HL-60 (cell line): ENCODE data around the gene BCL11B.

Source experiments
- CTCF ChIP-seq: IDR thresholded peaks from one replicate; pipeline ENCODE4 v1.5.1; 2011; ENCODE audit warnings: low read length, control low read depth, inconsistent platforms; ENCODE audit not compliant: insufficient read depth
- GABPA ChIP-seq: IDR thresholded peaks from 2 replicates; pipeline ENCODE4 v1.6.1; 2012; ENCODE audit warnings: low read depth
- POLR2AphosphoS5 ChIP-seq: IDR thresholded peaks from 2 replicates; pipeline ENCODE4 v1.6.1; 2012; ENCODE audit warnings: low read depth
- TF ChIP-seq, protein P1 (sequence below): IDR thresholded peaks from 2 replicates; pipeline ENCODE4 v1.6.1; 2012; ENCODE audit warnings: low read depth; ENCODE audit not compliant: insufficient replicate concordance

DNA sequence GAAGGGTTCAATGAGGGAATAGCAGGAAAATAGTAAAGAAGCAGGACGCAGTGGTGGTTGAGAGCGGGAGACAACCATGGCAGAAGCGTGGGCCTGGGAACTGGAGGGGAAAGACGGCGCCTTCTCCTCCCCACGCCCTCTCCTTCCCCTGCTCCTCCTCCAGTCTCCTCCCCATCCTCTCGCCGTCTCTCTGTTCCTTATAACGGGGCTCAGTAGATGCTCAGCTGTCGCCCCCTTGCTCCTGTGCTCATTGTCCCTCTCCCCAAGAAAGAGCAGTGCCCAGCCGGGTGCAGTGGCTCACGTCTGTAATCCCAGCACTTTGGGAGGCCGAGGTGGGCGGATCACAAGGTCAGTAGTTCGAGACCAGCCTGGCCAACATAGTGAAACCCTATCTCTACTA is 142.0 kb downstream of the BCL11B start:
- no peak for TF ChIP-seq CTCF
- no peak for TF ChIP-seq POLR2AphosphoS5
- TF ChIP-seq, protein P1, sequence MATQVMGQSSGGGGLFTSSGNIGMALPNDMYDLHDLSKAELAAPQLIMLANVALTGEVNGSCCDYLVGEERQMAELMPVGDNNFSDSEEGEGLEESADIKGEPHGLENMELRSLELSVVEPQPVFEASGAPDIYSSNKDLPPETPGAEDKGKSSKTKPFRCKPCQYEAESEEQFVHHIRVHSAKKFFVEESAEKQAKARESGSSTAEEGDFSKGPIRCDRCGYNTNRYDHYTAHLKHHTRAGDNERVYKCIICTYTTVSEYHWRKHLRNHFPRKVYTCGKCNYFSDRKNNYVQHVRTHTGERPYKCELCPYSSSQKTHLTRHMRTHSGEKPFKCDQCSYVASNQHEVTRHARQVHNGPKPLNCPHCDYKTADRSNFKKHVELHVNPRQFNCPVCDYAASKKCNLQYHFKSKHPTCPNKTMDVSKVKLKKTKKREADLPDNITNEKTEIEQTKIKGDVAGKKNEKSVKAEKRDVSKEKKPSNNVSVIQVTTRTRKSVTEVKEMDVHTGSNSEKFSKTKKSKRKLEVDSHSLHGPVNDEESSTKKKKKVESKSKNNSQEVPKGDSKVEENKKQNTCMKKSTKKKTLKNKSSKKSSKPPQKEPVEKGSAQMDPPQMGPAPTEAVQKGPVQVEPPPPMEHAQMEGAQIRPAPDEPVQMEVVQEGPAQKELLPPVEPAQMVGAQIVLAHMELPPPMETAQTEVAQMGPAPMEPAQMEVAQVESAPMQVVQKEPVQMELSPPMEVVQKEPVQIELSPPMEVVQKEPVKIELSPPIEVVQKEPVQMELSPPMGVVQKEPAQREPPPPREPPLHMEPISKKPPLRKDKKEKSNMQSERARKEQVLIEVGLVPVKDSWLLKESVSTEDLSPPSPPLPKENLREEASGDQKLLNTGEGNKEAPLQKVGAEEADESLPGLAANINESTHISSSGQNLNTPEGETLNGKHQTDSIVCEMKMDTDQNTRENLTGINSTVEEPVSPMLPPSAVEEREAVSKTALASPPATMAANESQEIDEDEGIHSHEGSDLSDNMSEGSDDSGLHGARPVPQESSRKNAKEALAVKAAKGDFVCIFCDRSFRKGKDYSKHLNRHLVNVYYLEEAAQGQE = no peak
- TF ChIP-seq GABPA = no peak
